ENCODE results near the gene ABHD17C. TPM values are rescaled to one million over a fixed set of nuclear protein-coding genes. Genes with fewer than 3 reads are reported as not detected.

ABHD17C gene
- total RNA-seq, 1 donor from 2014 or later, result 28.2 TPM

- H3K36me3 ChIP-seq, result no peaks in the 10 kb centered on the region
- ATAC-seq, result no peak
- intact Hi-C loops (cut with DNase I), result no loop called here
- H3K27ac ChIP-seq, result no peak overlapping the region
- H3K4me1 ChIP-seq, result peaks cover 16% of the 10 kb centered on the region
- H3K4me3 ChIP-seq, result no peak overlapping the region
- DNase-seq, result no peak
- no peaks in the 10 kb centered on the region for H3K9me3 ChIP-seq
- TF ChIP-seq CTCF (IDR thresholded peaks at IDR 0.05), result no peak
- no peaks in the 10 kb centered on the region for H3K27me3 ChIP-seq (ENCODE audit: low read depth)
Observed at GRCh38 chr15:80732167-80732566, 37.1 kb downstream of the ABHD17C start.

DNA sequence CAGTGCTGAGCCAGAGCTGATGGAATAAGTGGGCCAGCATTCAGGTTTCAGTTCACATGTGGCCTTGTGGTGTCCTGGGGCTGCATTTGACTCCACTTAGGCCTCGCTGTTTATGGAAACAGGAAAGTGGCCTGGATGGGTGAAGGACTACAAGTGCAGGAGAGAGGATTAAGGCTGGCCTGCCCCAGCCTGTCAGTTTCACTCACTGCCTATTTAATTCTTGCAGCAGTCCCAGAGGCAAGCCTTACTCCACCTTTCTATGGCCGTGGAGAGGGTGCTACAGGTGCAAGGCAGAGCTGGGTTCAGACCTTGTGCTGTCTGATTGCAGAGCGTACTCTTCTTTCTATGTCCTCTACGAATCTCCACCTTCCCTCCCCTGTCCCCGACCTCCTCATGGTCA lies 37.7 kb downstream of the ABHD17C start:
- Histone ChIP-seq H3K27me3 (ENCODE audit: low read depth) (no peaks in the 10 kb centered on the region), H3K36me3 (no peaks in the 10 kb centered on the region), H3K4me1 (peaks cover 16% of the 10 kb centered on the region), H3K9me3 (no peaks in the 10 kb centered on the region), H3K27ac (peak overlapping the region; percentile 37), H3K4me3 (no peak overlapping the region)
- DNase-seq (no peak), ATAC-seq (peak in 1 of 2 donors; percentile 32)
- no peak for TF ChIP-seq CTCF (IDR thresholded peaks at IDR 0.05)
- intact Hi-C loops (cut with DNase I), result no loop called here

DNA sequence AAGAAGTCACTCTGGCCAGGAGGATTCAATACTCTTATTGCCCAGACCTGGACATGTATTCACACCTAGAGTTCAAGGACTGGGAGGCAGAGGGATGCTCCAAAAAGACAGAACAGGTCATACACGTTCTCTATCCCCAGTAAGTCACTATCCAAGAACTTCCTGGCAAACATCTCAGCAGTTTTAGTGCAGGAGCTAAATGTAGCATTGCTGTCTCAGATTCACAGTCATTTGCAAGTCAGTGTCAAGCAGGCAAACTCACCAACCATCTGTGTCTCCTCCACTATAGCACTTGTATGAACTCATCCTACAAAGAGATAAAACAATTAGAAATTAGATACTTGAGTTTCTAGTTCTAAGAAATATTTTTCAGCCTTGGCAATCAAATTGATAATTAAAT lies 38.4 kb downstream of the ABHD17C start:
- H3K4me3 ChIP-seq, result no peak overlapping the region
- H3K27me3 ChIP-seq (ENCODE audit: low read depth), result no peaks in the 10 kb centered on the region
- DNase-seq, result no peak
- H3K36me3 ChIP-seq, result no peaks in the 10 kb centered on the region
- peak overlapping the region; percentile 37 for H3K27ac ChIP-seq
- no peak for ATAC-seq
- no peak for TF ChIP-seq CTCF (IDR thresholded peaks at IDR 0.05)
- no peaks in the 10 kb centered on the region for H3K9me3 ChIP-seq
- intact Hi-C loops (cut with DNase I), result no loop called here
- peaks cover 16% of the 10 kb centered on the region for H3K4me1 ChIP-seq

- Histone ChIP-seq H3K4me3 (no peak overlapping the region), H3K27ac (no peak overlapping the region), H3K36me3 (no peaks in the 10 kb centered on the region), H3K27me3 (ENCODE audit: low read depth) (no peaks in the 10 kb centered on the region), H3K9me3 (no peaks in the 10 kb centered on the region), H3K4me1 (peaks cover 16% of the 10 kb centered on the region)
- no peak for DNase-seq
- no peak for TF ChIP-seq CTCF (IDR thresholded peaks at IDR 0.05)
- intact Hi-C loops (cut with DNase I), result no loop called here
- no peak for ATAC-seq
Observed at GRCh38 chr15:80735344-80735743, 40.2 kb downstream of the ABHD17C start.

GRCh38 chr15:80736560-80736959 lies 41.5 kb downstream of the ABHD17C start:
- Histone ChIP-seq H3K4me3 (no peak overlapping the region), H3K27me3 (ENCODE audit: low read depth) (no peaks in the 10 kb centered on the region), H3K36me3 (no peaks in the 10 kb centered on the region), H3K4me1 (peaks cover 18% of the 10 kb centered on the region), H3K27ac (no peak overlapping the region), H3K9me3 (no peaks in the 10 kb centered on the region)
- no peak for TF ChIP-seq CTCF (IDR thresholded peaks at IDR 0.05)
- intact Hi-C loops (cut with DNase I), result no loop called here
- DNase-seq, result no peak
- no peak for ATAC-seq

DNA sequence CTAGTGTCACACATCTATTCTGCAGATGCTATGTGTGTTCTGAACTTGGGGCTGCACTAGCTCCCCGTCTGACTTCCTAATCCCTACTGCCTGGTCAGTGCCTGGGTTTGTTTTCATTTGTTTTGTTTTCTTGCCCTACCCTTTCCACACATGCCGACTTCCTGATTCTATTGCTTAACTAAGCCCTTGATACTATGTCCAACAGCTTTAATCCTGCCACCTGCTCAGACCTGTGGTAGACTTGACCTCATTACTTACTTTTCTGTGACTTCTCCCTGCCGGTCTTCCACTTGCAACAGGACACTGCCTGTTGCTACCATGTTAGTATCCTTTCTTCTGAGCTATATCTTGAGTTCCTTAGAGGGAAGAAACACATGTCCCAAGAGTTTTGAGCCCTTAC lies 44.8 kb downstream of the ABHD17C start:
- no peak overlapping the region for H3K27ac ChIP-seq
- ATAC-seq, result peak; percentile 70 to 84

More for the DNA sequence above, 44.8 kb downstream of the ABHD17C start:
- no peak for TF ChIP-seq CTCF (IDR thresholded peaks at IDR 0.05)
- intact Hi-C loops (cut with DNase I), result no loop called here
- Histone ChIP-seq H3K9me3 (no peaks in the 10 kb centered on the region), H3K4me3 (no peak overlapping the region), H3K4me1 (peaks cover 43% of the 10 kb centered on the region), H3K27me3 (ENCODE audit: low read depth) (no peaks in the 10 kb centered on the region), H3K36me3 (no peaks in the 10 kb centered on the region)
- no peak for DNase-seq

All from lower lobe of right lung (tissue), 2 donors.